Activated B cell treated with CpG ODN at 0.5 μM for 24 hours (primary cell): ENCODE results near the gene AGAP1. TPM values are rescaled to one million over a fixed set of nuclear protein-coding genes. Genes with fewer than 3 reads are reported as not detected.

Source experiments
- ATAC-seq: fragments of 200-7000 bp; cut with Tn5 transposase; one replicate; pipeline ENCODE4 v1.10.0; 2021; ENCODE audit warnings: low read depth, mild to moderate bottlenecking, moderate library complexity
- CTCF ChIA-PET: fragments of 350-600 bp; sonication (Branson Sonifier 250); formaldehyde crosslinking; loops from one replicate; lab custom pipeline; 2021; ENCODE audit warnings: antibody characterized with exemption; lab: Charles Lee
- POLR2A ChIA-PET: fragments of 350-600 bp; sonication (Branson Sonifier 250); formaldehyde crosslinking; loops from one replicate; lab custom pipeline; 2021; ENCODE audit warnings: antibody characterized with exemption; lab: Charles Lee
- DNase-seq: peaks from one replicate; pipeline ENCODE4 v3.0.0; 2022
- H3K27ac Mint-ChIP-seq: one replicate; pipeline ENCODE4 v1.8.0; 2020; ENCODE audit warnings: mixed read lengths
- H3K27me3 Mint-ChIP-seq: one replicate; pipeline ENCODE4 v1.8.0; 2021; ENCODE audit warnings: mixed read lengths
- H3K36me3 Mint-ChIP-seq: one replicate; pipeline ENCODE4 v1.8.0; 2021; ENCODE audit warnings: low read depth, mixed read lengths
- H3K4me1 Mint-ChIP-seq: one replicate; pipeline ENCODE4 v1.8.0; 2021; ENCODE audit warnings: mixed read lengths
- H3K4me3 Mint-ChIP-seq: one replicate; pipeline ENCODE4 v1.8.0; 2020; ENCODE audit warnings: mild to moderate bottlenecking, mixed read lengths
- H3K9me3 Mint-ChIP-seq: one replicate; pipeline ENCODE4 v1.8.0; 2020; ENCODE audit warnings: mixed read lengths
- intact Hi-C: fragments of 100-400 bp; cut with micrococcal nuclease; formaldehyde crosslinking; loops from one replicate; pipeline ENCODE4 v1.15.1; 2024
- total RNA-seq: library from RNA; stranded (reverse); gene quantifications from 2 replicates; pipeline ENCODE4 v1.2.3, GENCODE V29; 2022
- TF ChIP-seq, protein P1 (sequence below): fragments of 200-600 bp; IDR thresholded peaks from one replicate; pipeline ENCODE4 v1.8.0; 2022; ENCODE audit warnings: antibody characterized with exemption, mild to moderate bottlenecking

Gene AGAP1
- total RNA-seq, 1 donor from 2014 or later: not detected

DNA sequence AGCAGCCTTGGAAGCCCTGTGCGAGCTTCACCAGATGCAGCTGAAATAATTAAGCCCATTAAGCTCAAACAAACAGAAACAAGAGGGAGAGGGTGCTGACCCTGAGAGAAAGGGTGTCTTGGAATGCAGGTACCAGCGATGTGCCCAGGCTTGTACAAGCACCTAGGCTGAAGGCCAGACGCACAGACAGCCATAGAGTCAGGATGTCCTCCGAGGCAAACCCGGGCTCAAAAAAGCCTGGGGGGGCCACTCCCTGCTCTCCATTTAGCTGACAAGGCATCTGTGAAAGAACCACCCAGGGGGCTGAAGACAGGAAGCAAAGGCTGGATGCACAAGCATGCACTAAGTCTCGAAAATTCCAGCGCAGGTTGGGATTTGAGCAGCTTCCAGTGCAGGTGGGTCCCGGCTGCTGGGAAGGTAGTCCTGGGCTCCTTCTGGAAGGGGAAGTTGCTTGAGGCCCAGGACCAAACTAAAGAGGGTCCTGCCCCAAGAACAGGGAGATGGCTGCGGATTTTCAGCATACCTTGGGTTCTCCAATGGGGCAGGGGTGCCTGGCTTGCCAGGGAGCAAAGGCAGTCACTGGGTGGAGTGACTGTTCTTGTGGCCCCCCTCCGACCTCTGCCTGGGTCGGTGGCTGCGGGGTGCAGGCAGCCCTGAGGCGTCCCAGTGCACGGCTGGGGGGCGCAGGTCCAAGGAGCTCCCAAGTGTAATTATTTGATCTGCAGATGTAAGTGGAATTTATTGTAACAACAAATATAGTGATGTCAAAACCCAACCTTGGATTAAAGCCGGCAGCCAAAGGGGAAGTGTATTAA, 668.4 kb downstream of the AGAP1 start:
- intact Hi-C loops: no loop called here
- H3K4me1 Mint-ChIP-seq: peaks cover 10% of the 10 kb centered on the region
- TF ChIP-seq, protein P1, sequence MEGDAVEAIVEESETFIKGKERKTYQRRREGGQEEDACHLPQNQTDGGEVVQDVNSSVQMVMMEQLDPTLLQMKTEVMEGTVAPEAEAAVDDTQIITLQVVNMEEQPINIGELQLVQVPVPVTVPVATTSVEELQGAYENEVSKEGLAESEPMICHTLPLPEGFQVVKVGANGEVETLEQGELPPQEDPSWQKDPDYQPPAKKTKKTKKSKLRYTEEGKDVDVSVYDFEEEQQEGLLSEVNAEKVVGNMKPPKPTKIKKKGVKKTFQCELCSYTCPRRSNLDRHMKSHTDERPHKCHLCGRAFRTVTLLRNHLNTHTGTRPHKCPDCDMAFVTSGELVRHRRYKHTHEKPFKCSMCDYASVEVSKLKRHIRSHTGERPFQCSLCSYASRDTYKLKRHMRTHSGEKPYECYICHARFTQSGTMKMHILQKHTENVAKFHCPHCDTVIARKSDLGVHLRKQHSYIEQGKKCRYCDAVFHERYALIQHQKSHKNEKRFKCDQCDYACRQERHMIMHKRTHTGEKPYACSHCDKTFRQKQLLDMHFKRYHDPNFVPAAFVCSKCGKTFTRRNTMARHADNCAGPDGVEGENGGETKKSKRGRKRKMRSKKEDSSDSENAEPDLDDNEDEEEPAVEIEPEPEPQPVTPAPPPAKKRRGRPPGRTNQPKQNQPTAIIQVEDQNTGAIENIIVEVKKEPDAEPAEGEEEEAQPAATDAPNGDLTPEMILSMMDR: no peak
- CTCF ChIA-PET: no interaction called here
- peaks cover 63% of the 10 kb centered on the region for H3K27me3 Mint-ChIP-seq
- no peak for ATAC-seq
- H3K9me3 Mint-ChIP-seq: no peaks in the 10 kb centered on the region
- H3K27ac Mint-ChIP-seq: no peak overlapping the region
- no peak for DNase-seq
- POLR2A ChIA-PET: no interaction called here
- no peaks in the 10 kb centered on the region for H3K36me3 Mint-ChIP-seq
- H3K4me3 Mint-ChIP-seq: no peak overlapping the region

DNA sequence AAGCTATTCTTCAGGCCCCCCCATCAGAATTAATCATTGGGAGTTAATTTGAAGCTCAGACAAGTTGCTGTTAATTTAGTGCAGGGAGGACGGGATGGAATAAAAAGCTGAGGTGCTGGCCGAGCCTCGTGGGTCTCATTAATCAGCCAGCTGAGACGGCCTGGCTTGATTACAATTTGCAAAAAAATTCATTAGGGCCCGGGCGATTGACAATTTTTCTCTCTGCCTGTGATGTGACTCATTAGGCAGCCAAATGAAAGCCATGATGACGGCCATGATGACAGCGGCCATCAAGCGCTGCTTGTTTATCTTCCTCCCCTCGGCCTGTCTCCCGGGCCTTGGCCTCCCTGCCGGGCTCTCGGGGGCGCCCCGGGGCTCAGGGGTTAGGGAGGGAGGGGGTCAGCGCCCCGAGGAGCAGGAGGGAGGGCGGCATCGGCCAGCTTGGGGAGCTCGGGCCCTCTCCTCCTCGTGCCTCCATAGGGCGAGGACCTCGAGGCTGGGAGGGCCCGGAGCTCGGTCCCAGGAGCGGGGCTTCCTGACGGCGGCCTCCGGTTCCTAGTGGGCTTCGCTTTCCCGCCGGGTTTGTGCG, 669.1 kb downstream of the AGAP1 start:
- no peaks in the 10 kb centered on the region for H3K36me3 Mint-ChIP-seq
- intact Hi-C loops: no loop called here
- H3K9me3 Mint-ChIP-seq: no peaks in the 10 kb centered on the region
- no peak overlapping the region for H3K4me3 Mint-ChIP-seq
- TF ChIP-seq, protein P1: no peak
- ChIA-PET CTCF (no interaction called here), POLR2A (no interaction called here)
- no peak overlapping the region for H3K27ac Mint-ChIP-seq
- peaks cover 10% of the 10 kb centered on the region for H3K4me1 Mint-ChIP-seq
- ATAC-seq: no peak
- peaks cover 56% of the 10 kb centered on the region for H3K27me3 Mint-ChIP-seq
- DNase-seq: no peak

DNA sequence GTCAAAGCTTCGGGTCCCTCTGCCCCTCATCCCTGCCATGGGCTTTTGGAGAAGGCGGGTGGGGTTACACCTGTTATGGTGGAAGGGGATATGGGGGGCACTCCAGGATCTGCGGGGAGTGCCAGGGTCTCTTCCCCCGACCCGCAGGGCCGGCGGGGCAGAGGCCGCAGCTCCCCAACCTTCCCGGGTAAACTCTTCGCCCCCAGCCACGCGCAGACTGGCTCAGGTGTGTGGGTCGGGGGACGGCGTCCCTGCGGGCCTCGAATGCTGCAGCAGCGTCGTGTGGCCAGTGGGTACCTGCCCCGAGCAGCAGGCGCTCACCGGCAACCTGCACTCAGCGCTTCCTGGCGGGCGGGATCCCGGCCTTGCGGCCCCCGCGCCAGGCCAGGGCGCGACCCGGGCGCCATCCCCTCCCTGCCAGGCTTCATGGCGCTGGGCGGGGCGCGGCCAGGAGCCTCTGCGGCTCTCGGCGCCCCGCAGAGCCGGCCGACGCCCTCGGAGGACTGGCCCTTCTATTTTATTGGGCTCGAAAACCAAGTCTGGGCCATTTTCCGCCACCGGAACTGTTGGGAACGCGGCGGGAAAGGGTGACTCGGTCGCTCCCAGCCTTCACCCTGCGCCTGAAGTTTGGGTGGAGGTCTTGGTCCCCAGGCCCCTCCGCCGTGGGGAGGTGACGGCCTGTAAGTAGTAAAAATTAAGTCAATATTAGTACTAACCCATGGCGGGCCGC, 669.8 kb downstream of the AGAP1 start:
- no peak overlapping the region for H3K4me3 Mint-ChIP-seq

GRCh38 chr2:236164201-236164924, 670.5 kb downstream of the AGAP1 start:
- ChIA-PET POLR2A (no interaction called here), CTCF (no interaction called here)
- H3K4me3 Mint-ChIP-seq: no peak overlapping the region
- DNase-seq (no peak), ATAC-seq (no peak)
- no peaks in the 10 kb centered on the region for H3K36me3 Mint-ChIP-seq
- TF ChIP-seq, protein P1: no peak
- no peaks in the 10 kb centered on the region for H3K9me3 Mint-ChIP-seq
- H3K4me1 Mint-ChIP-seq: peaks cover 10% of the 10 kb centered on the region
- no peak overlapping the region for H3K27ac Mint-ChIP-seq
- H3K27me3 Mint-ChIP-seq: peaks cover 51% of the 10 kb centered on the region
- intact Hi-C loops: no loop called here

More for the DNA sequence above, 669.8 kb downstream of the AGAP1 start:
- Mint-ChIP-seq H3K27me3 (peaks cover 50% of the 10 kb centered on the region), H3K4me1 (peaks cover 10% of the 10 kb centered on the region), H3K9me3 (no peaks in the 10 kb centered on the region), H3K27ac (no peak overlapping the region), H3K36me3 (no peaks in the 10 kb centered on the region)
- ChIA-PET CTCF (no interaction called here), POLR2A (no interaction called here)
- TF ChIP-seq, protein P1: no peak
- DNase-seq (no peak), ATAC-seq (no peak)
- intact Hi-C loops: no loop called here
